Measurements from ENCODE around the gene STEAP1B.
"Not testable (repeated sequence)": the region's sequence is repeated elsewhere in the genome, so short reads cannot be mapped to it uniquely, and the experiment has no call there.

The STEAP1B gene

GRCh38 chr7:22499888-22500689, at the start of gene STEAP1B:
STEAP1B (minus strand) TSS chr7:22500188; CDS start chr7:22494855, 5,333 bp downstream.
- peak in 53 of 56 donors; percentile 4 to 90 (median 70) for DNase-seq

- DNase-seq, result no peak
These were observed 49.1 kb upstream of the STEAP1B start for GRCh38 chr7:22549051-22549450.

DNA sequence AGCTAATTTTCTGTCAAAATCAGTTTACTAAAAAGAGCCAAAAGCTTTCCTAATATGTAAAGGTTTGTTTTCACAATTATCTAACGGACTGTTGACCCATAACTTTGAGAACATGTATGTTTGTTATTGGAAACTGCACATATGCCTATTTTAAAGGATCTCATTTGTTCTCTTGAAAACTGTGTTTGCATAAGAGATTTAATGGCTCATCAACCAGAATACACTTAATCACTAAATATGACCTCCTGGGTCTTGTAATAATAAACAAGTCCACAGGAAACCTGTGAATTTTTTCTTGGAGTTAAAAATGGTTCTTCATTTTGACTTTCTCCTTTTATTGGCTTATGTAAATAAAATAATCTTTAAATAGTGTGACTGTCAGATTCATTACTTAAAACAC, 48.3 kb upstream of the STEAP1B start:
- DNase-seq, result no peak

- DNase-seq, result no peak
These were observed 46.8 kb upstream of the STEAP1B start for GRCh38 chr7:22546769-22547168.

- DNase-seq, result no peak
These were observed 45.5 kb upstream of the STEAP1B start for GRCh38 chr7:22545529-22545928.

- no peak for DNase-seq
These were observed 44.3 kb upstream of the STEAP1B start for GRCh38 chr7:22544245-22544644.

DNA sequence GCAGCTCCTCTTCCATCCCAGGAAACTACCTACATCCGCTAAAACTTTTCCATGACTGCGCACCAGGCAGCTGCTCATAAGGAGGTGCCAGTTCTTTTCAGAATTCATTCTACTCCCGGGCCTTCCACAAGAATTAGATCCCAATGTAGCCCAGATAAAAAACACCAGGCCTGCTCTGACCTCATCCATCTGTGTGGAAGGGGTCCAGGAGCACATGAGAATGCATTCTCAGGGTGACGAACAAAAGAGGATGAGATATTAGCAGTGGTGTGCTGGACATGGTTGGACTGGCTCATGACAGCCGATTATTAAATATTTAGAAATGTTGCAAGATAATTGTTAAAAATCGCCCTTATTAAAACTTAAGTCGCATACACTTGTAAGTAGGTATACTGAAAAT, 43.2 kb upstream of the STEAP1B start:
- DNase-seq, result no peak

GRCh38 chr7:22542669-22543068, 42.7 kb upstream of the STEAP1B start:
- DNase-seq, result no peak

DNA sequence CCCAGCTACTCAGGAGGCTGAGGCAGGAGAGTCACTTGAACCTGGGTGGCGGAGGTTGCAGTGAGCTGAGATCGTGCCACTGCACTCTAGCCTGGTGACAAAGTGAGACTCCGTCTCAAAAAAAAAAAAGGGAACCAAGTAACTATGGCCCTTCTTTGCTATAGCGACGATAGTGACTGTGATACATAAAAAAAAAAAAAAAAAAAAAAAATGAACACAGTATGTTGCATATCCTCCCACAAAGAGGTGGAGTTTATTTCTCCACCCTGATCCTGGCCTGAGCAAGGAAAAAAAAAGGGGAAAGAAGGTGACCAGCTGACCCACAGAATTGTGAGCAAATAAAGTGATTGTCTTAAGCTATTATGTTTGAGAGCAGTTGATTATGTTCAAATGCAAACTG, 42.3 kb upstream of the STEAP1B start:
- DNase-seq, result no peak

- DNase-seq, result no peak
These were observed 41.8 kb upstream of the STEAP1B start for GRCh38 chr7:22541789-22542188.

DNA sequence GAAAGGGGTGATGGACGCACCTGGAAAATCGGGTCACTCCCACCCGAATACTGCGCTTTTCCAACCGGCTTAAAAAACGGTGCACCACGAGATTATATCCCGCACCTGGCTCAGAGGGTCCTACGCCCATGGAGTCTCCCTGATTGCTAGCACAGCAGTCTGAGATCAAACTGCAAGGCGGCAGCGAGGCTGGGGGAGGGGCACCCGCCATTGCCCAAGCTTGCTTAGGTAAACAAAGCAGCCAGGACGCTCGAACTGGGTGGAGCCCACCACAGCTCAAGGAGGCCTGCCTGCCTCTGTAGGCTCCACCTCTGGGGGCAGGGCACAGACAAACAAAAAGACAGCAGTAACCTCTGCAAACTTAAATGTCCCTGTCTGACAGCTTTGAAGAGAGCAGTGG, 28.5 kb upstream of the STEAP1B start:
- not testable (repeated sequence) for DNase-seq

DNA sequence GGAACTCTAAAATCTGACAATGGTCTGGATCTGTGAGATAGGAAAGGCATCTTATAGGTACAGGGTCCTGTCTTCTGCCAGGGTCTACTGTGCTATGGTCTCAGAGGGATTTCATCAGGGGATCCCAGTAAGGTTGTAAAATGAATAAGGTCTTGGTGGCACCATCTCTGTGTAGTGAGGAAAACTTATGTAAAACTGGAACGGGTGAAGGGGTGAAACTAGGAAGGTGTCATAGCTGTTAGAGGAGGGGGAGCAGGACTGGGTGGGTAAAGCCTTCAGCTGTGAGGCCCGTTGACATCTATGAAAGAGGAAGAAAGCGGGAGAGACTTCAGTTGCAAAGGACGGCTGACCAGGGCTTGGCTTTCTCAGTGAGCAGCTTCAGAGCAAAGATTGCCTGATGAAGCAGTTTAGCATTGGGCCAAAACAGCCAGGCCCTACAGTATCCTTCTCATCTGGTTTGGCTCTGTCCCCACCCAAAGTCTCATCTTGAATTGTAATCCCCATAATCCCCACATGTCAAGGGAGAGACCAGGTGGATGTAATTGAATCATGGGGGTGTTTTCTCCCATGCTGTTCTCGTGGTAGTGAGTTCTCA, 24.5 kb upstream of the STEAP1B start:
- DNase-seq, result not testable (repeated sequence)

GRCh38 chr7:22523478-22524352, 23.7 kb upstream of the STEAP1B start:
- DNase-seq, result peak in 11 of 56 donors; percentile 3 to 40 (median 14)

DNA sequence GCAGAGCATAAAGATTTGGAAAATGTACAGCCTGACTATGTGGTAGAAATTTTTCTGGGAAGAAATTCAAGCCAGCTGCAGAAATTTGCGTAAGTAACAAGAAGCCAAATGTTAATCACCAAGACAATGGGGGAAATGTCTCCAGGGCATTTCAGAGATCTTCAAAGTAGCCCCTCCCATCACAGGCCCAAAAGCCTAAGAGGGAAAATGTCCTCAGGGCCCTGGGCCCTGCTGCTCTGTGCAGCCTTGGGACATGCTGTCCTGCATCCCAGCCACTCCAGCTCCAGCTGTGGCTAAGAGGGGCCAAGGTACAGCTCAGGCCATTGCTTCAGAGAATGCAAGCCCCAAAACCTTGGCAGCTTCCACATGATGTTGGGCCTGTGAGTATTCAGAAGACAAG, 19.6 kb upstream of the STEAP1B start:
- DNase-seq, result not testable (repeated sequence)

DNA sequence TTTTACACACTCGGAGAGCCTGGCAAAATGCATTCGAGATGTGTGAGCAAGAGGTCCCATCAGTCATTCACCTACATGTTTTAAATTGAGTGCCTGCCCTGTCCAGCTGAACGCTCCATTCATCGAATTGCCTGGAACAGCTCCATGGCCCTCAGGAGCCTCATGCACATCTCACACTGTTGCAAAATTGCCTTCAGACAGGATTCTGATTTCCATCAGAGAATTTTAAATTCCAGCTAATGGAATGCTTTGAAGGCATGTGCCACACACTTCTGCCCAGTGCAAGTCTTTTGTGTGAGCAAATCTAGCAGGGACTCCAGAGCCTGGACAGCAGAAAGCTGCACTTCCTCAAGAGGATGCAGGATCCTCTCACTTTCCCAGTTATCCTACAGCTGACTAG, 17.0 kb upstream of the STEAP1B start:
- DNase-seq, result not testable (repeated sequence)

- not testable (repeated sequence) for DNase-seq
These were observed 15.0 kb upstream of the STEAP1B start for GRCh38 chr7:22514963-22515362.

DNA sequence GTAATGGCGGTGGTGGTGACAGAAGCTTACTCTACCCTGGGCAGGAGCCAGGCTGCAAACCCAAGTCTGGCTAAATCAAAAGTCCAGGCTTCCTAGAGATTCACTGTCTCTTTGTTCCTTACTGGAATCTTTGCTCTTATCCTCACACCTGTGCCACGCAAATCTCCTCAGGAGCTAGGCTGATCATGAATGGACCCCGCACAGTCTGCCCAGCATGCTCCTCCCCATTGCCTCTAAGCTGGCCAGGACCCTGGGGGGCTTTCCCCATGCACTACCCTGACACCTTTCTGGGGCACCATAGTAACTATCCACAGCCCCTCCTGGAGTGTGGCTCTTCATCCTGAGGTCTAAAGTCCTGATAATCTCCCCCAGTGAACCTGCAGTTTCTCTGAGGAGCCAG, 7.3 kb upstream of the STEAP1B start:
- DNase-seq, result not testable (repeated sequence)

GRCh38 chr7:22506316-22507020, 6.5 kb upstream of the STEAP1B start:
- DNase-seq, result not testable (repeated sequence)

- not testable (repeated sequence) for DNase-seq
These were observed 4.5 kb upstream of the STEAP1B start for GRCh38 chr7:22504519-22504918.

DNA sequence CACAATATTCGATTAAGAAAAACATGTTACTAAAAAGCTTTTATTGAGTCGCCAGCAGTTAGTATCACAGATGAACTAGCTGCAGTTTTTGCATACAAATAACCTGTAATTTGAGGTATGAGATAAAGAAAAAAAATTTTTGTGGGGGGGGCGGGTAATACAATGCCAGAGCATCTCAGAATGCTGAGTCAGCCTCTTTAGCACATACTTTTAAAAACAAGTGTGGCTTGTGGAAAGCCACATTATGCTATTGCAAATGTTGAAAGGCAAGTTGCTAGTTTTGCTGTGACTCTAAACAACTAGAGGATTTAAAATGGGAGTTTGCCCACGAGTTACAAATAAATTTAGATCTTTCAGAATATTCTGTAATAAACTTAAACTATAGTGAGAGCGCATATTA, 2.1 kb upstream of the STEAP1B start:
- DNase-seq, result not testable (repeated sequence)

DNA sequence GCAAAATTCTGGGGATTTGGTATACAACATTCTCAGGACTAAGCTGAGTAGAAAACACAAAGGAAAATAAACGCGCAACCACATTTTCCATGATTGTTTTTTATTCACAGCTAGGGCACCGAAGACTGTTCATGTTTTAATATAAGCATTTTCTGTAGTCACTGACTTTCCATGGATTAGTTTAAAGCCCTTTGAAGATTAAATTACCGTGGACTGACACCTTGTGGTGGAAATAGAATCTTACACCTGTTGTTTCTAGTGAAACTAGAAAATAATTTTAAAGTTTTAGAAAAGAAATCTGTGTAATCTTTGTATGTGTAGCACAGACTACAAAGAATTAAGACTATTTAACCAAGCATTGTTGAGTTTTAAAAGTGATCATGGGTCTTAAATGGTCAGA, 1.3 kb upstream of the STEAP1B start:
- DNase-seq, result not testable (repeated sequence)
